HEK293T (cell line): ENCODE data around the gene TBC1D22A.

ENCODE experiments used
- CTCF ChIA-PET: fragments of 350-600 bp; formaldehyde crosslinking; extraction: SDS; loops from one replicate; lab custom pipeline; 2021; ENCODE audit warnings: antibody characterized with exemption, inconsistent platforms; lab: Yijun Ruan, JAX
- POLR2A ChIA-PET: fragments of 350-600 bp; formaldehyde crosslinking; extraction: SDS; loops from one replicate; lab custom pipeline; 2020; ENCODE audit warnings: antibody characterized with exemption, inconsistent platforms; lab: Yijun Ruan, JAX
- DNase-seq: peaks from one replicate; pipeline ENCODE4 v3.0.0; 2012; ENCODE audit warnings: mixed read lengths; ENCODE audit errors: extremely low spot score
- ARNT ChIP-seq: fragments of 450-650 bp; IDR thresholded peaks from 2 replicates; pipeline ENCODE4 v1.6.1; 2017; ENCODE audit warnings: mild to moderate bottlenecking
- BHLHE40 ChIP-seq: fragments of 450-650 bp; IDR thresholded peaks from 2 replicates; pipeline ENCODE4 v1.6.1; 2016; ENCODE audit warnings: mild to moderate bottlenecking, moderate library complexity, borderline replicate concordance
- CTBP1 ChIP-seq: fragments of 450-650 bp; IDR thresholded peaks from 2 replicates; pipeline ENCODE4 v1.6.1; 2016; ENCODE audit warnings: borderline replicate concordance
- ELF4 ChIP-seq: fragments of 450-650 bp; IDR thresholded peaks from 2 replicates; pipeline ENCODE4 v1.6.1; 2017; ENCODE audit warnings: antibody characterized with exemption
- FOXA1 ChIP-seq: fragments of 450-650 bp; IDR thresholded peaks from 2 replicates; pipeline ENCODE4 v1.6.1; 2016; ENCODE audit warnings: mild to moderate bottlenecking
- FOXK2 ChIP-seq: fragments of 450-650 bp; IDR thresholded peaks from 2 replicates; pipeline ENCODE4 v1.6.1; 2016; ENCODE audit warnings: mild to moderate bottlenecking
- FOXM1 ChIP-seq: fragments of 450-650 bp; IDR thresholded peaks from 2 replicates; pipeline ENCODE4 v1.6.1; 2017; ENCODE audit warnings: mild to moderate bottlenecking, borderline replicate concordance
- HDGF ChIP-seq: fragments of 450-650 bp; IDR thresholded peaks from 2 replicates; pipeline ENCODE4 v1.6.1; 2017; ENCODE audit warnings: antibody characterized with exemption, borderline replicate concordance
- L3MBTL2 ChIP-seq: fragments of 450-650 bp; conservative IDR thresholded peaks from 2 replicates; pipeline ENCODE4 v1.6.1; 2016; ENCODE audit warnings: mild to moderate bottlenecking
- LEF1 ChIP-seq: fragments of 450-650 bp; IDR thresholded peaks from 2 replicates; pipeline ENCODE4 v1.6.1; 2017; ENCODE audit warnings: mild to moderate bottlenecking, borderline replicate concordance
- NFRKB ChIP-seq: fragments of 450-650 bp; IDR thresholded peaks from 2 replicates; pipeline ENCODE4 v1.6.1; 2016; ENCODE audit warnings: mild to moderate bottlenecking, moderate library complexity
- SP1 ChIP-seq: fragments of 450-650 bp; IDR thresholded peaks from 2 replicates; pipeline ENCODE4 v1.6.1; 2017
- SUZ12 ChIP-seq: fragments of 450-650 bp; IDR thresholded peaks from 2 replicates; pipeline ENCODE4 v1.6.1; 2016; ENCODE audit warnings: mild to moderate bottlenecking
- TARDBP ChIP-seq: fragments of 450-650 bp; IDR thresholded peaks from 2 replicates; pipeline ENCODE4 v1.6.1; 2016
- ZNF384 ChIP-seq: fragments of 450-650 bp; IDR thresholded peaks from 2 replicates; pipeline ENCODE4 v1.6.1; 2016
- TF ChIP-seq, protein P1 (sequence below): fragments of 450-650 bp; IDR thresholded peaks from 2 replicates; pipeline ENCODE4 v1.6.1; 2016

TBC1D22A gene

DNA sequence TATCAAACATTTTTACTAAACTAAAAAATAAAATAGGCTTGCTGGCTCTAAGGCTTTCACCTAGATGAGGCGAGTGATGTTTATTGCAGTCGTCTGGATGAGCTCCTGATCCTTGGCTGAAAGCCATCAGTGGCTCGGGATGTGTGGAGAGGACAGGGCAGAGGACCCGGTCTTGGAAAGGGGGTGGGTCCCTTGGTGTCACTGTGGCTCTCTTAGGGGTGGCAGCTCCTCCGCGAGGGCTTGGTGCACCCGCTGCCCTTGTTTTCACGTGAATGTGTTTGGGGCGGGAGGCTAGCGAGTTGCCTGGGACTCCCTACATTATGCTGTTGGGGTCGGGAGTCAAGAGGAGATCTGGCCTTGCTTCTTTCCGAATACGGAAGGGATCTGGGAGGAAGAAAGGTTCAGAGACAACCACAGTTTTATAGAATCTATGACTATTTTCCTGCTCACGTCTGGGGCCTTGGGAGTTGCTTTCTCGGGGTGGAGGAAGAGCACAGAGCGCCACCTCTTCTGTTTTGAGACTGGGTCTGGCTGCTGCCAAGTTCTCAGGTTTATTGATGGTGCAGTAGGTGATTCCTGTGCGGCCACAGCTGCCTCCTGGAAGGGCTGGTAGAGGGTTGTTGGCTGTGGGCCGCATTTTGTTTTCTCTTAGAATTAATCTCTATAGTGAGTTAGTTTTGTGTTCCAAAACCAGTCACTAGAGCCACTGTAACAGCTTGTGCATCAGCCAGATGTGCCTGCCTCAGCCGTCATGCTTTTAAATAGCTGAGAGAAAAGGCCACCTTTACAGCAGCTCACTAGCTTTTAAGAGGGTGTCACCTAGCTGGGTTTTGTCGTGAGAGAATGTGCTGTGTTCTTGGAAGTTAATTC lies 12.8 kb downstream of the TBC1D22A start:
- ChIA-PET POLR2A (interaction anchor here (1.0 to 3.9 kb wide), 2 partner anchors 13 to 16 kb away, joined by 3 to 41 read pairs; partner anchors contain the start of gene TBC1D22A), CTCF (interaction anchor here (1.5 to 1.8 kb wide), 2 partner anchors 17 to 29 kb away, joined by 6 to 8 read pairs; no protein-coding TSS in a partner anchor)
- no peak for TF ChIP-seq CTBP1
- no peak for TF ChIP-seq LEF1
- no peak for TF ChIP-seq HDGF
- TF ChIP-seq TARDBP: no peak
- no peak for TF ChIP-seq FOXA1
- TF ChIP-seq NFRKB: no peak
- TF ChIP-seq SP1: no peak
- TF ChIP-seq FOXM1: no peak
- TF ChIP-seq SUZ12: no peak
- DNase-seq: no peak

DNA sequence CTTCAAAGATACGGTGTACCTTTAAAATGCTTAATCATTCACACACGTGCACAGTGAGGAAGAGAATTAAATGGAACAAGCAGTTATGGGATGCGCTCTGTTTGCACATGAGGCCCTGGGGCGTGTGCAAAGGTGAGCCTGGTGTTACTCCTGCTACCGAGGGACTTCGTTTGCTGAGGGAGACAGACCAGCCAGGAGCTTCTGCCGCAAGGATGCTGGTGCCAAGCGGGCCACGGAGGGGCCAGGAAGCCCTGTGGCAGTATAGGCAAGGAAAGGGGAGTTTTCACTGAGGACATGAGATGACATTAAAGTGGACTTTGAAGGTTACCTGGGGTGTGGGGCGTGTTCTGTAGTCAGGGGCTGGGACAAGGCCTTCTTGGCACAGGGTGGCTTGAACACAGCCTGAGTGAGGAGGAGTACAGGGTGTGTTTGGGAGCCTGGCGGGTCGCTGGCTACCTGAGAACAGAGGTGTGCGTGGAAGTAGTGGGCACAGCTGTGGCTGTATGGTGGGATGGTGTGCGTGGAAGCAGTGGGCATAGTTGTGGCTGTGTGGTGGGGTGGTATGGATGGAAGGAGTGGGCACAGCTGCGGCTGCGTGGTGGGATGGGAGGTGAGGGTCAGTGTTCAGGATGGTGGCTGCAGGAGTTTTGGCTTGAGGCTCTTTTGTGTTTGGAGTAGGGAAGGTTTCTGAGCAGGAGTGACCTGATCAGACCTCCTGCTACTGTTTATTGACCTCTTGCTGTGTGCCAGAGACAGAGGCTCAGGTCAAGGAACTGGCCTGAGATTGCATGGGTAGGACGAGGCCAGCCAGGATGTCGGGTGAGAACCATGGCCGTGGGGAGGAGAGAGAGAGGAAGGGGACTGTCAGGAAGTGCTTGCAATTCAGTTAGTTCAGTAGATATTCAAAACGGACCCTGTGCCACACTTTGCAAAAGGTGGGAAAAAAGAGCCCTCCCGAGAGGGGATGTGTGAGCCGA lies 13.7 kb downstream of the TBC1D22A start:
- CTCF ChIA-PET: interaction anchor here (1.5 kb wide), 1 partner anchor 28 kb away, joined by 6 read pairs; no protein-coding TSS in a partner anchor
- no peak for TF ChIP-seq TARDBP
- TF ChIP-seq BHLHE40: no peak
- TF ChIP-seq SUZ12: no peak
- TF ChIP-seq ZNF384: no peak
- no peak for TF ChIP-seq LEF1
- TF ChIP-seq, protein P1, sequence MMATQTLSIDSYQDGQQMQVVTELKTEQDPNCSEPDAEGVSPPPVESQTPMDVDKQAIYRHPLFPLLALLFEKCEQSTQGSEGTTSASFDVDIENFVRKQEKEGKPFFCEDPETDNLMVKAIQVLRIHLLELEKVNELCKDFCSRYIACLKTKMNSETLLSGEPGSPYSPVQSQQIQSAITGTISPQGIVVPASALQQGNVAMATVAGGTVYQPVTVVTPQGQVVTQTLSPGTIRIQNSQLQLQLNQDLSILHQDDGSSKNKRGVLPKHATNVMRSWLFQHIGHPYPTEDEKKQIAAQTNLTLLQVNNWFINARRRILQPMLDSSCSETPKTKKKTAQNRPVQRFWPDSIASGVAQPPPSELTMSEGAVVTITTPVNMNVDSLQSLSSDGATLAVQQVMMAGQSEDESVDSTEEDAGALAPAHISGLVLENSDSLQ: no peak
- no peak for TF ChIP-seq ELF4
- no peak for TF ChIP-seq CTBP1
- TF ChIP-seq FOXA1: no peak
- no peak for TF ChIP-seq FOXK2
- no peak for TF ChIP-seq ARNT
- TF ChIP-seq L3MBTL2: no peak
- no peak for TF ChIP-seq FOXM1
- no peak for TF ChIP-seq SP1
- TF ChIP-seq NFRKB: no peak
- TF ChIP-seq HDGF: no peak
- POLR2A ChIA-PET: interaction anchor here (1.0 to 3.9 kb wide), 2 partner anchors 14 to 17 kb away, joined by 3 to 41 read pairs; partner anchors contain the start of gene TBC1D22A
- no peak for DNase-seq

DNA sequence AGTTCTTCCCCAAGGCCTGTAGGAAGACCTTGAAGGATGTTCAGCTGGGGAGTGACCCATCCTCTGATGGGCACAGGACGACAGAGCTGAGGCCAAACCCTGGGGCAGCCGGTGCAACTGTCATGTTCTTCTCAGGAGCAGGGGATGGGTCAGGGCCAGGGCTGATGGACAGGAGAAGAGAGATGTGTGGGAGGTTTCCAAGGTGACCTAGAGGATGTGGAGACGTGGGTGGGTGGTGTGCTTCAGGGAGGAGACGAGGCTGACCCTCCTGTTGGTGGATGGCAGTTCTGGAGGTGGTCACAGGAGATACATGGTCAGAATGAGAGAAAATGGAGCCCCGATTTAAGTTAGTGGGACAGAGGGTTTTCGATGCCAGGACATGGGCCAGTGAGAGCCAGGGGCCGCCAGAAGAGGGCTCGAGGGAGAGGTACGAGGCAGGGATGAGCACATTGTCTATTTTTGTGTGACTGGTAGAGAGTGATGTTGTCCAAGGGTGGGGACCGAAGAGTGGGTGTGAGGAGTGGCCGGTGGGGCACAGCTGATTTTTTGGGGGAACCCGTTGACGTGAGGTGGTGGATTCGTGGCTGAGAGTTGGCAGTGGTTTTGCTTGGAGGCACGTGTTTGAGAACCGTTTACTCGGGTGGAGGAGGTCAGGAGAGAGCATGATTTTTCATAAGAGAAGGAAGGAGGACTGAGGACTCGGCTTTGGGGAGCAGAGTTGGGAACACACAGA lies 14.6 kb downstream of the TBC1D22A start:
- POLR2A ChIA-PET: no interaction called here
- DNase-seq: no peak
- no peak for TF ChIP-seq TARDBP
- TF ChIP-seq FOXA1: no peak
- TF ChIP-seq SUZ12: no peak
- TF ChIP-seq LEF1: no peak
- no peak for TF ChIP-seq ELF4
- CTCF ChIA-PET: no interaction called here

DNA sequence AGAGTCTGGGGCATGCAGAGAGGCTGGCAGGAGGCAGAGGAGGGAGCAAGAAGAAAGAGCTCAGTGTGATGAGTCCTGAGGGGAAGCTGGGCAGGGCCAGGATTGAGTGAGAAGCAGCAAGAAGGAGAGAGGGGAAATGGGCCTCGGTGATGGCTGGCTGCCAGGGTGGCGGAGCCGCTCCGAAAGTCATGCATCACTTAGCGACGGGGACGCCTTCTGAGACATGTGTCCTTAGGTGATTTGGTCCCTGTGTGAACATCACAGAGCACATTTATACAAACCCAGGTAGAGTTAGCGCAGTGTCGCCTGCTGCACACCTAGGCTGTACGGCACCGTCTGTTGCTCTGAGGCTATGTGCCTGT lies 15.1 kb downstream of the TBC1D22A start:
- TF ChIP-seq, protein P1: no peak
- TF ChIP-seq ELF4 (no peak), HDGF (no peak), ARNT (no peak), LEF1 (no peak), FOXA1 (no peak), CTBP1 (no peak), NFRKB (no peak)
- ChIA-PET POLR2A (no interaction called here), CTCF (no interaction called here)
- no peak for DNase-seq

DNA sequence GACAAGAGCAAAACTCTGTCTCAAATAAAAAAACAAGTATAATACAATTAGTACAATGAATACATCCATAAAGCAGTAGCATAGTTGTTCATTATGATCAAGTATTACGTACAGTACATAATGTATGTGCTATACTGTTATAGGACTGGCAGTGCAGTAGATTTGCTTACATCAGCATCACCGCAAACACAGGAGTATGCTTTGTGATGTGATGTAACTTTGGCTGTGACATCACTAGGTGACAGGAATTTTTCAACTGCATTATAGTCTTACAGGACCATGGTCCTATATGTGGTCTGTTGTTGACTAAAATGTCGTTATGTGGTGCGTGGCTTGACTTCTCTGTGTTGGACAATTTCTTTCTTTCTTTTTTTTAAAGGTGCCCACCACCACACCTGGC lies 16.6 kb downstream of the TBC1D22A start:
- DNase-seq: no peak
- ChIA-PET CTCF (interaction anchor here (1.6 kb wide), 1 partner anchor 9 kb away, joined by 4 read pairs; no protein-coding TSS in a partner anchor), POLR2A (no interaction called here)
- TF ChIP-seq, protein P1: no peak
- TF ChIP-seq ELF4: no peak

DNA sequence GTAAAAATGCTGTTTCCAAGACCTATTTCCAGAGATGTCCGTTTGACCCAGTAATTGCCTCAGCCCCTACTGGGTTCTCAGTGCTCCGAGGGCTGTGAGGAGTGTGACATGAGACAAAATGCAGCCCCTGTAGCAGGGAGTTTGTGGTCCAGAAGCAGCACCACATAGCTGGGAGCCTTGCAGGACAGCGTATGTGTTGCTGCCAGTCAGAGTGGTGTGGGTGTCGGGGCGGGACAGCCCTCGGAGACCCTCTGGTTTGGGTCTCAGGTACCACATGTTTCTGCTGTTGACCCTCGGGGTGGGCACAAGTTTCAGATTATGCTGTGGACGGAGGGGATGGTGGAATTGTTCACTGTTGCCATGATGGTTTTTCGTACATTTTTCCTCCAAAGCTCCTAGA lies 17.2 kb downstream of the TBC1D22A start:
- TF ChIP-seq ELF4: no peak
- no peak for DNase-seq
- ChIA-PET POLR2A (no interaction called here), CTCF (interaction anchor here (1.6 kb wide), 1 partner anchor 9 kb away, joined by 4 read pairs; no protein-coding TSS in a partner anchor)
